ENCODE results near the gene STK40. TPM values are rescaled to one million over a fixed set of nuclear protein-coding genes. Genes with fewer than 3 reads are reported as not detected.

Gene STK40
- total RNA-seq, 1 donor from 2014 or later: 80.1 TPM

- peak; percentile 89 for DNase-seq (ENCODE audit: low read depth, low spot score)
- Mint-ChIP-seq H3K27me3 (ENCODE audit: low read depth) (no peaks in the 10 kb centered on the region), H3K36me3 (ENCODE audit: low read depth) (no peaks in the 10 kb centered on the region), H3K4me1 (peaks cover 46% of the 10 kb centered on the region), H3K4me3 (peak overlapping the region; percentile 47), H3K27ac (ENCODE audit: unreplicated experiment) (no peak overlapping the region), H3K9me3 (no peaks in the 10 kb centered on the region)
- peak; percentile 91 for TF ChIP-seq CTCF (conservative IDR thresholded peaks at IDR 0.05)
These were observed 16.5 kb downstream of the STK40 start for GRCh38 chr1:36369061-36369861.

GRCh38 chr1:36367798-36368197 lies 17.9 kb downstream of the STK40 start:
- Mint-ChIP-seq H3K36me3 (ENCODE audit: low read depth) (no peaks in the 10 kb centered on the region), H3K27me3 (ENCODE audit: low read depth) (no peaks in the 10 kb centered on the region), H3K4me3 (no peak overlapping the region), H3K4me1 (peaks cover 31% of the 10 kb centered on the region), H3K27ac (ENCODE audit: unreplicated experiment) (no peak overlapping the region), H3K9me3 (no peaks in the 10 kb centered on the region)
- no peak for DNase-seq (ENCODE audit: low read depth, low spot score)
- TF ChIP-seq CTCF (conservative IDR thresholded peaks at IDR 0.05): no peak

GRCh38 chr1:36367066-36367465 lies 18.7 kb downstream of the STK40 start:
- H3K9me3 Mint-ChIP-seq: no peaks in the 10 kb centered on the region
- H3K36me3 Mint-ChIP-seq (ENCODE audit: low read depth): no peaks in the 10 kb centered on the region
- no peaks in the 10 kb centered on the region for H3K27me3 Mint-ChIP-seq (ENCODE audit: low read depth)
- DNase-seq (ENCODE audit: low read depth, low spot score): no peak
- peaks cover 27% of the 10 kb centered on the region for H3K4me1 Mint-ChIP-seq
- no peak for TF ChIP-seq CTCF (conservative IDR thresholded peaks at IDR 0.05)
- no peak overlapping the region for H3K4me3 Mint-ChIP-seq
- no peak overlapping the region for H3K27ac Mint-ChIP-seq (ENCODE audit: unreplicated experiment)

- peak overlapping the region; percentile 46 for H3K27ac Mint-ChIP-seq (ENCODE audit: unreplicated experiment)
- peak overlapping the region; percentile 56 for H3K4me3 Mint-ChIP-seq
- TF ChIP-seq CTCF (conservative IDR thresholded peaks at IDR 0.05): no peak
- DNase-seq (ENCODE audit: low read depth, low spot score): peak; percentile 47
- no peaks in the 10 kb centered on the region for H3K27me3 Mint-ChIP-seq (ENCODE audit: low read depth)
- no peaks in the 10 kb centered on the region for H3K9me3 Mint-ChIP-seq
- no peaks in the 10 kb centered on the region for H3K36me3 Mint-ChIP-seq (ENCODE audit: low read depth)
- H3K4me1 Mint-ChIP-seq: peaks cover 30% of the 10 kb centered on the region
These were observed 19.5 kb downstream of the STK40 start for GRCh38 chr1:36366091-36366661.

- Mint-ChIP-seq H3K27me3 (ENCODE audit: low read depth) (no peaks in the 10 kb centered on the region), H3K27ac (ENCODE audit: unreplicated experiment) (no peak overlapping the region), H3K9me3 (no peaks in the 10 kb centered on the region), H3K36me3 (ENCODE audit: low read depth) (no peaks in the 10 kb centered on the region), H3K4me1 (peaks cover 32% of the 10 kb centered on the region), H3K4me3 (no peak overlapping the region)
- no peak for DNase-seq (ENCODE audit: low read depth, low spot score)
- no peak for TF ChIP-seq CTCF (conservative IDR thresholded peaks at IDR 0.05)
These were observed 20.3 kb downstream of the STK40 start for GRCh38 chr1:36365381-36365780.

Measured in neural crest cell (in vitro differentiated cells).